ENCODE data around the gene IGSF3.

DNA sequence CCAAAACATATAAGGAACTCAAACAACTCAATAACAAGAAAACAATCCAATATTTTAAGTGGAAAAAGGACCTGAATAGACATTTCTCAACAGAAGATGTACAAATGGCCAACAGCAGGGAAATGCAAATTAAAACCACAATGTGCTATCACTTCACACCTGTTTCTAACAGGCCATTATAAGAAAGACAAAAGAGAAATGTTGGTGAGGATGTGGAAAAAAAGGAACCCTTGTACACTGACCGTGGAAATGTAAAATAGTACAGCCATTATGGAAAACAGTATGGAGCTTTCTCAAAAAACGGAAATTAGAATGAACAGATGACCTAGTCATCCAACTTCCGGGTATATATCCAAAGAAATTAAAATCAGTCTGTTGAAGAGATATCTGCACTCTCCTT is 48.9 kb upstream of the IGSF3 start:
- no peak for TF ChIP-seq CTCF (conservative IDR thresholded peaks at IDR 0.05)
- TF ChIP-seq EZH2 (IDR thresholded peaks at IDR 0.05; ENCODE audit: low read depth): no peak
